Rectal smooth muscle tissue (tissue), 1 donor: Measurements from ENCODE around the gene SIM2.

ENCODE experiments used
- H3K27ac ChIP-seq: one replicate; pipeline ENCODE4 v1.7.0; 2013; ENCODE audit warnings: low read depth, low read length, inconsistent platforms
- H3K27me3 ChIP-seq: one replicate; pipeline ENCODE4 v1.7.0; 2013; ENCODE audit warnings: low read length; ENCODE audit not compliant: control insufficient read depth, insufficient read depth
- H3K36me3 ChIP-seq: one replicate; pipeline ENCODE4 v1.7.0; 2013; ENCODE audit warnings: low read length; ENCODE audit not compliant: control insufficient read depth, insufficient read depth
- H3K4me1 ChIP-seq: one replicate; pipeline ENCODE4 v1.7.0; 2013; ENCODE audit warnings: low read length; ENCODE audit not compliant: control insufficient read depth, insufficient read depth
- H3K4me3 ChIP-seq: one replicate; pipeline ENCODE4 v1.7.0; 2013; ENCODE audit warnings: low read length
- H3K9ac ChIP-seq: one replicate; pipeline ENCODE4 v1.7.0; 2013; ENCODE audit warnings: low read length

Gene SIM2

GRCh38 chr21:36691555-36692041 lies 7.3 kb upstream of the SIM2 start:
- Histone ChIP-seq H3K27me3 (peaks cover 42% of the 10 kb centered on the region), H3K27ac (no peak overlapping the region), H3K9ac (no peak overlapping the region), H3K4me1 (no peaks in the 10 kb centered on the region), H3K4me3 (no peak overlapping the region), H3K36me3 (no peaks in the 10 kb centered on the region)

DNA sequence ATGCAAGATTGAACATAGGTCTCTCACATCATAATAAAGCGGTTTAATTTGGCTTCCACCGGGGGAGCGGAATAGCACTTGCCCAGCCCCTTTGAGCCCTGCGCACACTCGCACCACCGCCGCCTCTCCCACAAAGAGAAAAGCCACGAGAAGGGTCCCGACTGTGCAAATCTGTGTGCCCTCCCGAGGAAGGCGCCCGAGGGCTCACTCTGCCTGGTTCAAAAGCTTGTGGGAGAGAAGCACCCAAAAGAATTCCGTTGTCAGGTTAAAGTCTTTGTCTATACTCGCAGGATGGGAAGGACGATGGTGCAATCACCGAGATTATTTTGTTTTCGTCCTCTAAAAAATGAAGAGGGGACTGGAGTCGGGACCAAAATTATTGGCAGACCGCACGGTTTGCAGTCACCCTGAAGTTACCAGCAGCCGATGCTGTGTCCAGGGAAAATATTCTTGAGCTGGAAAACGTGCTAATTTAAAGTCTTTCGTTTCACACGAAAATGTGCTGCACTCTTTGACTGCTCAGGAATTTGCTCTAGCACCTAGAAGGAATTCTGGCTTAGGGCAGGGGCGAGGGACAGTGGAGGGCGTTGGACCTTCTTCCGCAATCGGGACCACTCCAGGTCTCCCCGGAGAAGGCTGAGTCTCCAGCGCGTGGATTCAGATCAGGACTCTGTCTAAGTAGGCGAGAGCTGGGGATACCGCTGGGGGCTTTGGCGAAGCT lies 6.6 kb upstream of the SIM2 start:
- Histone ChIP-seq H3K4me3 (no peak overlapping the region), H3K4me1 (no peaks in the 10 kb centered on the region), H3K36me3 (no peaks in the 10 kb centered on the region), H3K27ac (no peak overlapping the region), H3K27me3 (peaks cover 48% of the 10 kb centered on the region), H3K9ac (no peak overlapping the region)

DNA sequence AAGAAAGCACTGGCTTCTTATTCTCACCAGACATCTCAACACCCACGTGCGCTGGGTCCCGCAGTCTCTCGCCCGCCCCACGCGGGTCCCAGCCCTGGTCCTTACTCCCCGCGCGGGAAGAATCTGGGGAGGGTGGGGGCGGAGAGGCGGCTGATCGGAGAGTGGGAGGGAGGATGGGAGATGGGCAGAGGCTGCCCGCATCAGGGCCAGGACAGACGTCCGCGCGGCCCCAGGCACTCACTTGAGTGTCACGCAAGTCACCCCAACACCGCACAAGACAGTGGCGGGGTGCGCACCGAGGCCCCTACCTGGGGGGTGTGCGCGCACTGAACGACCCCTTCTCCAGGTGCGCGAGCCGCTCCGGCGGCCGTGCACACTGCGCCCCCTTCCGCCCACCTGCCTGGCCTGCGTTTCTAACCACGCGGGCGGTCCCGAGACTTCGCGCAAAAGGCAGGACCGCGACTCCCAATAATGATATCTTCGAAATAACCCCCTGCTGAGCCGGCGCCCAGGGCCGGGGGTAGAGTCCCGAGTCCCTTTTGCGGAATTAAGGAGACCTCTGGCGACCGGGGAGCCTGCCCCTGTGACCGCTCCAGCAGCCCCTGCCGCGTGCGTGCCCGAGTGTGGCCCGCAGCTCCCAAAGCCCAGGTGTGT lies 6.0 kb upstream of the SIM2 start:
- Histone ChIP-seq H3K9ac (no peak overlapping the region), H3K4me3 (no peak overlapping the region), H3K4me1 (no peaks in the 10 kb centered on the region), H3K27me3 (peaks cover 54% of the 10 kb centered on the region), H3K27ac (no peak overlapping the region), H3K36me3 (no peaks in the 10 kb centered on the region)

DNA sequence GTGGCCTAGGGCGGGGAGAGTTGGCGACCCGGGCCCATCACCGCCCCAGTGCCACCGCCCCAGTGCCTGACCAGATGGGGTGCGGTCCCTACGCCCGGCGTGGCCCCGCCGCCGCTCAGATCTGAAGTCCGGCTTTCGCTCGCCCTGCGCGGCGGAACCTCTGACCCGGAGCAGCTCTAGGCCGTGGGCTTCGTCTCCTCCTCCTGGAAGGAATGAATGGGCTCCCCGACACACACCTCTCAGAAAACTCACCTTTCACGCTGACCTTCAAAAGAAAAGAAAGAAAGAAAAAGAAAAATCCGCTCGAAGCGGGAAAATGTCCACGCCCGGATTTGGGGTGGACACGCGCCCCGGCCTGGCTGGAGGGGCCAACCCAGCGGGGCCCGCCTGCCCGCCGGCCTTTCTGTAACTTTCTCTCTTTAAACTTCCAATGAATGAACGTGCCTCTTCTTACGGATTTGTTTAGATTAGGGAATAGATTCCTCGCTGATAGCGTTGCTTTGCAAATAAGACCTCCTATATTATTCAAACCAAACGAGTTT lies 5.4 kb upstream of the SIM2 start:
- Histone ChIP-seq H3K4me3 (no peak overlapping the region), H3K9ac (no peak overlapping the region), H3K27ac (no peak overlapping the region), H3K4me1 (no peaks in the 10 kb centered on the region), H3K36me3 (no peaks in the 10 kb centered on the region), H3K27me3 (peaks cover 60% of the 10 kb centered on the region)

- Histone ChIP-seq H3K4me1 (no peaks in the 10 kb centered on the region), H3K27me3 (peaks cover 62% of the 10 kb centered on the region), H3K36me3 (no peaks in the 10 kb centered on the region), H3K4me3 (no peak overlapping the region), H3K27ac (no peak overlapping the region), H3K9ac (no peak overlapping the region)
These were observed 4.8 kb upstream of the SIM2 start for GRCh38 chr21:36694031-36694515.

DNA sequence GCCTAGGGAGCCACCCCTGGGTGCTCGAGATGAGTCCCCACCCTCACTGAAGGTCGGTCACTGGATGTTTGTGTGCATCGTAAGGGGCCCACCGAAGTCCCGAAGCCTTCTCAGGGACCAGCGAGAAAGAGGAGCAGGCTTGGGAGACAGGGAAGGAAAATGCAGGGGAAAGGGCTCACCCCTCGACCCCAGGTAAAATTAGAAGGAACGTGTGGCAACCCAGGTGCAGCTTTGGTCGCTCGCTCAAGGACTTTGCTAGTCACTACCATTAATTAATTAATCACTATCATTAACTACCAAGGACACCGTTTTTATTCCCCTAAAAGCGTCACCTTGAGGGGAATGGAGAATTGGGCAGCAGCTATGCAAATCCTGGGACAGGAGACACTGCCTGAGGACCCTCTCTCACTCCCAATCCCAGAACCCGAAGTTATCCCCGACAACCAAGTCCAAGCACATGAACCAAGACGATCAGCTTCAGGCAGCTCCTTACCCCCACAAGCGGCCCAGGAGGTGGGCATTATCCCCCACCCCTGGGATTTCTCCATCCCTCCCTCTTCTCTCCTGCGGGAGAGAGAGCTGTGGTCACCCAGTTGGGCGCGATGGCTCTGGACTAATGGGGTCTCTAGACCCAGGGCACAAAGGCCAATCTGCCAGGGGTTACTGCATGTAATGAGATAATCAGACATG lies 4.2 kb upstream of the SIM2 start:
- Histone ChIP-seq H3K27ac (no peak overlapping the region), H3K9ac (no peak overlapping the region), H3K27me3 (peaks cover 68% of the 10 kb centered on the region), H3K4me1 (no peaks in the 10 kb centered on the region), H3K4me3 (no peak overlapping the region), H3K36me3 (no peaks in the 10 kb centered on the region)

DNA sequence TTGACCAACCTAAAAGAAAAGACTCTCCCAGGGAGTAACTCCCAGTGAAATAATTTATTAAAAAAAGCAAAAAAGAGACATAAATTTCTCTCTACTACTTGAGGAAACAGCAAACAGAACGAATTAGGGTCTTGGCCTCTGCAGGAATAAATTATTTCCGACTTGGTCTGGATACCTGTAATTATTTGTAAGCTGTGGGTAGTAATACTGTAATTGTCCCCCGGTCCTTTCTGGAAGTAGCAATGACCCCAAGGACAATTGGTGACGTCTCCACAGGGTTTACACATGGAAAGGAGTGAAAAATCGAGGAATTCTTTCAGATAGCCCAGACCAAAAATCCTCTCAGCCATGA lies 3.7 kb upstream of the SIM2 start:
- Histone ChIP-seq H3K9ac (no peak overlapping the region), H3K27ac (no peak overlapping the region), H3K36me3 (no peaks in the 10 kb centered on the region), H3K4me3 (no peak overlapping the region), H3K27me3 (peaks cover 70% of the 10 kb centered on the region), H3K4me1 (no peaks in the 10 kb centered on the region)

DNA sequence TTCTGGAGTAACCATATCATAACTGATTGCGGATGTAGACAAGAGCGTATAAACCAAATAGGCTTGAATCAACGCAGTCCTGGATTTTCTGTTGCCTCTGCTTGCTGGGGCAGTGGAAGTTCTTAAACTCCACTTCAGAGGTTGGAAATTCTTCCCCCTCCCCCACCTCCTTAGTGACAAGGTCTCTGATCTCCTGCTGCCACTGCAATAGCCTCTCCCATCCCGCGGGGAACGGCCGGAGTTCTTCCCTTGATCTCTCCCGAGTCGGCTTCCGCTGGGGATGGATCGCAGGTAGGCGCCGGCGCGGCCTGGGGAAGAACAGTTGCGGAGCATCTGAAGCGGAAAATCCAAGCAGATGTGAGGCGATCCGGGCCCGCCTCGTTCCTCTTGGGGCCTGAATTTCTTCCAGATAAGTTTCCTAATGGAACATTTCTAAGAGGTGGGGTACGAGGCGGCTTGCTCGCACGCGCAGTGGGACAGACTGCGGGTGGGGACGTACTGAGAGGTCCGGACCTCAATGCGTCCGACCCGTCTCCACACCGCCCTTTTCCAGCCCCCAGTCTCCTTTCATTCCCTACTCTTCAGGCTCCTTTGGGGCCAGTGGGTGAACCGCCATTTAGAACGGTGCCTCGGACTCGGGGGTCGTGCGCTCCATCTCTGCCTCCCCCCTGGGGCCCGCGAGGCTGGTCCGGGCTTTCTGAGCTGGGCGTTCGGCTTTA lies 3.1 kb upstream of the SIM2 start:
- peaks cover 76% of the 10 kb centered on the region for H3K27me3 ChIP-seq
- H3K36me3 ChIP-seq, result no peaks in the 10 kb centered on the region
- no peak overlapping the region for H3K4me3 ChIP-seq
- no peaks in the 10 kb centered on the region for H3K4me1 ChIP-seq
- no peak overlapping the region for H3K27ac ChIP-seq
- H3K9ac ChIP-seq, result no peak overlapping the region

- H3K4me3 ChIP-seq, result no peak overlapping the region
- no peaks in the 10 kb centered on the region for H3K4me1 ChIP-seq
- H3K27ac ChIP-seq, result no peak overlapping the region
- H3K36me3 ChIP-seq, result no peaks in the 10 kb centered on the region
- peaks cover 82% of the 10 kb centered on the region for H3K27me3 ChIP-seq
- no peak overlapping the region for H3K9ac ChIP-seq
These were observed 2.4 kb upstream of the SIM2 start for GRCh38 chr21:36696390-36697059.

DNA sequence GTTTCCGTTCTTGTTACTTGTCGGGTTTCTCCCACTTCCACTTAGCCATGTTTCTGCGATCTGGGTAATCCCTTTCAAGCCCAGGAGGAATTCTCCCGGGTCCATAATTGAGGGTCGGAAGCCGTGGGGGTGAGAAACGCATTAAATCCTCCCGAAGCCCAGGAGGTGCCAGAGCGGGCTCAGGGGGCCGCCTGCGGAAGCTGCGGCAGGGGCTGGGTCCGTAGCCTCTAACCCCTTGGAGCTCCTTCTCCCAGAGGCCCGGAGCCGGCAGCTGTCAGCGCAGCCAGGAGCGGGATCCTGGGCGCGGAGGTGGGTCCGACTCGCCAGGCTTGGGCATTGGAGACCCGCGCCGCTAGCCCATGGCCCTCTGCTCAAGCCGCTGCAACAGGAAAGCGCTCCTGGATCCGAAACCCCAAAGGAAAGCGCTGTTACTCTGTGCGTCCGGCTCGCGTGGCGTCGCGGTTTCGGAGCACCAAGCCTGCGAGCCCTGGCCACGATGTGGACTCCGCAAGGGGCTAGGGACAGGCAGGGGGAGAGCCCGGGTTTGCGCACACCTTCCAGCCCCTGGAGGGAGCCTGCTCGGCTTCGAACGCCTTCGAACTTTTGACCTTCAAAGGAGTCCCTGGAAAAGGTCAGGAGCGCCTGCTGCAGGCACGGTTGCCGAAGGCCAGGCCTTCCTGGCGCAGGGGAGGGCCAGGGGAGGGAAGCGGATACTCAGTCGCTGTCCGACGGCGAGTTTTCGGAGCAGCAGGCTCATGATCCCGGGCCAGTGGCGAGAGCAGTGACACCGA lies 1.7 kb upstream of the SIM2 start:
- Histone ChIP-seq H3K36me3 (no peaks in the 10 kb centered on the region), H3K27ac (no peak overlapping the region), H3K4me3 (no peak overlapping the region), H3K4me1 (no peaks in the 10 kb centered on the region), H3K27me3 (peaks cover 87% of the 10 kb centered on the region), H3K9ac (no peak overlapping the region)

DNA sequence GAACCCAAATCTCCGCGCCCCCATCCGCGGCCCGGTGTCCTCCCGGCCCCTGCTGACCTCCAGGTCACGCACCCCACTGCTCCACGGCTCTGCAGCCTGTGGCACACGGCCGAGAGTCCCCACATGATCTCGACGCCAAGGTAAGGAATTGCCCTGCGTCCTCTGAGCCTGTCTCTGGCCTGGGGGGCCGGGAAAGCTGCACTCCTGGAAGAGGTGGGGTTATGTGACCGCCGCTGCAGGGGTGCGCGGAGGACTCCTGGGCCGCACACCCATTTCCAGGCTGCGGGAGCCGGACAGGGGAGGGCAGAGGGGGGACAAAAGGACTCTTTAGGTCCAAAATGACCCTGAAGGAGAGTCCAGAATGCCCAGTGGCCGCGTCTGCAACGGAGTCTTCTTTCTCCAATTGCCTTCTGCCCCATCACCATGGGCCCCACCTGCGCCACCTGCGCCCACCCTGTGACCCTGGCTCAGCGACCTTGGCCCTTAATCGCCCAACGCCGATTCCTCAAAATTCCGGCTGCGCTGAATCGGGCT lies 997 bp upstream of the SIM2 start:
- Histone ChIP-seq H3K4me1 (no peaks in the 10 kb centered on the region), H3K4me3 (no peak overlapping the region), H3K36me3 (no peaks in the 10 kb centered on the region), H3K9ac (no peak overlapping the region), H3K27me3 (peaks cover 89% of the 10 kb centered on the region), H3K27ac (no peak overlapping the region)
